Sigmoid colon (tissue), 4 donors: ENCODE measurements around the gene MAD1L1.

Experiments
- EP300 ChIP-seq, 4 donors: sonication (generic); formaldehyde crosslinking; IDR thresholded peaks; one replicate each; pipeline ENCODE4 v1.6.1; 2017; ENCODE audit warnings: antibody characterized with exemption in 4 of 4
- POLR2AphosphoS5 ChIP-seq, 4 donors: sonication (generic); formaldehyde crosslinking; IDR thresholded peaks; one replicate each; pipeline ENCODE4 v1.6.1; 2017; ENCODE audit warnings: antibody characterized with exemption in 4 of 4

DNA sequence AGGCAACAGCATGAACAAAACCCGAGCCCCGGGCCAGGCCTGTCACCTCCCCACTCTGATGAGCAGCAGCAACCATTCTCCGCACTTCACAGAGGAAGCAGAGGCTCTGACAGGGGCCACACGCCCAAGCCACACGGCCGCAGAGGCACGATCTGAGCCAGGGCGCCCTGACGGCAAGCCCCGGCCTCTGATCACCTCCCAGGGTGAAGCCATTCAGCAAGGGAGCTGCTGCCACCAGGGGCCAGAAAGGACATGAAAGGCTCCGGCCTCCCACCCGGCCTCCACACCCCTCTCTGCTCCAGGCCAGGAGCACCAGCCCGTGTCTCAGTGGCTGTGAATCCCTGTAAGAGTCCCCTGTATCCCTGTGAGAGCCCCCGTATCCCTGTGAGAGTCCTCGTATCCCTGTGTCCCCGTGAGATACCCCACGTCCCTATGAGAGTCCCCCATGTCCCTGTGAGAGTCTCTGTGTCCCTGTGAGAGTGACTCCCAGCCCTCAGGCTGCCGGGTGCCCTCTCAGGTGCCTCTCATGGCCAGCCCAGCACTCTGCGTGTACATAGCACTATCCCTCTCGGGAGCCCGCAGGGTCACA lies 187.8 kb downstream of the MAD1L1 start:
- TF ChIP-seq EP300 (IDR thresholded peaks at IDR 0.05), result no peak
- no peak for TF ChIP-seq POLR2AphosphoS5 (IDR thresholded peaks at IDR 0.05)
